Neuronal stem cell (in vitro differentiated cells): ENCODE measurements around the gene PMF1.

Experiments used
- DNase-seq: peaks from one replicate; pipeline ENCODE4 v3.0.0-alpha.2; 2013; ENCODE audit warnings: low spot score
- H2AFZ ChIP-seq: one replicate; pipeline ENCODE4 v1.6.1; 2013; ENCODE audit warnings: mild to moderate bottlenecking, low read length, inconsistent platforms
- H2AK5ac ChIP-seq: 2 replicates; pipeline ENCODE4 v1.6.1; 2013; ENCODE audit warnings: low read depth, mild to moderate bottlenecking, inconsistent platforms, low read length, moderate library complexity, mixed read lengths
- H2BK120ac ChIP-seq: 2 replicates; pipeline ENCODE4 v1.6.1; 2013; ENCODE audit warnings: low read depth, mild to moderate bottlenecking, inconsistent platforms, low read length, moderate library complexity, mixed read lengths
- H2BK12ac ChIP-seq: one replicate; pipeline ENCODE4 v1.6.1; 2013; ENCODE audit warnings: low read length, inconsistent platforms
- H2BK15ac ChIP-seq: 2 replicates; pipeline ENCODE4 v1.6.1; 2013; ENCODE audit warnings: mild to moderate bottlenecking, low read length, inconsistent platforms, mixed read lengths
- H2BK5ac ChIP-seq: one replicate; pipeline ENCODE4 v1.6.1; 2013; ENCODE audit warnings: inconsistent platforms, mild to moderate bottlenecking, low read length, moderate library complexity
- H3K14ac ChIP-seq: one replicate; pipeline ENCODE4 v1.6.1; 2013; ENCODE audit warnings: low read length, inconsistent platforms
- H3K18ac ChIP-seq: 2 replicates; pipeline ENCODE4 v1.6.1; 2013; ENCODE audit warnings: low read length, inconsistent platforms
- H3K23ac ChIP-seq: 2 replicates; pipeline ENCODE4 v1.6.1; 2013; ENCODE audit warnings: low read depth, mild to moderate bottlenecking, mixed read lengths, low read length, inconsistent platforms; ENCODE audit not compliant: poor library complexity
- H3K27ac ChIP-seq: replicated peaks from 3 replicates; pipeline ENCODE4 v1.5.1; 2013; ENCODE audit warnings: low read length, inconsistent platforms
- H3K27me3 ChIP-seq, 3 experiments: 2 replicates each; pipeline ENCODE4 v1.6.1; 2013; ENCODE audit warnings: low read length in 3 of 3, mild to moderate bottlenecking in 2 of 3, inconsistent platforms in 1 of 3, low read depth in 1 of 3, mixed read lengths in 1 of 3, moderate library complexity in 1 of 3; ENCODE audit not compliant: control insufficient read depth in 3 of 3, insufficient read depth in 3 of 3
- H3K36me3 ChIP-seq, 2 donors: replicated peaks in 1 of 2; 2 replicates each; pipeline ENCODE4 v1.6.1; 2013; ENCODE audit warnings: low read length in 2 of 2; ENCODE audit not compliant: control insufficient read depth in 2 of 2, insufficient read depth in 2 of 2
- H3K4ac ChIP-seq: 2 replicates; pipeline ENCODE4 v1.6.1; 2013; ENCODE audit warnings: inconsistent platforms, mild to moderate bottlenecking, low read length, moderate library complexity
- H3K4me1 ChIP-seq, 2 donors: 1 replicate in 1 of 2; 2 replicates in 1 of 2; pipeline ENCODE4 v1.6.1; 2013; ENCODE audit warnings: low read length in 2 of 2, low read depth in 1 of 2; ENCODE audit not compliant: control insufficient read depth in 2 of 2, insufficient read depth in 1 of 2
- H3K4me2 ChIP-seq: one replicate; pipeline ENCODE4 v1.6.1; 2013; ENCODE audit warnings: mild to moderate bottlenecking, low read length, inconsistent platforms; ENCODE audit not compliant: insufficient read depth, poor library complexity, severe bottlenecking
- H3K4me3 ChIP-seq, 2 donors: 2 replicates each; pipeline ENCODE4 v1.5.1; 2013; ENCODE audit warnings: low read length in 2 of 2, mild to moderate bottlenecking in 2 of 2, inconsistent platforms in 1 of 2, moderate library complexity in 1 of 2
- H3K79me1 ChIP-seq: one replicate; pipeline ENCODE4 v1.6.1; 2013; ENCODE audit warnings: low read depth, mild to moderate bottlenecking, inconsistent platforms, low read length, moderate library complexity
- H3K9ac ChIP-seq: one replicate; pipeline ENCODE4 v1.6.1; 2013; ENCODE audit warnings: mild to moderate bottlenecking, low read depth, low read length, inconsistent platforms; ENCODE audit not compliant: poor library complexity
- H3K9me3 ChIP-seq, 2 donors: replicated peaks in 1 of 2; 2 replicates each; pipeline versions ENCODE3 to v1.6.1; 2013; ENCODE audit warnings: low read length in 2 of 2, mild to moderate bottlenecking in 2 of 2, inconsistent platforms in 1 of 2, low read depth in 1 of 2, mixed read lengths in 1 of 2, moderate library complexity in 1 of 2; ENCODE audit not compliant: control insufficient read depth in 2 of 2, insufficient read depth in 1 of 2
- H4K8ac ChIP-seq: one replicate; pipeline ENCODE4 v1.6.1; 2013; ENCODE audit warnings: low read depth, mild to moderate bottlenecking, inconsistent platforms, low read length, moderate library complexity
- H4K91ac ChIP-seq: one replicate; pipeline ENCODE4 v1.6.1; 2013; ENCODE audit warnings: low read length, low read depth, mild to moderate bottlenecking, inconsistent platforms; ENCODE audit not compliant: poor library complexity
- WGBS, 2 donors: extraction: QIAGEN DNeasy Blood & Tissue Kit; methylation state at CpG; one replicate each; pipeline ENCODE4 v1.1.7; 2013; ENCODE audit warnings: missing lambda C conversion rate in 2 of 2, mixed read lengths in 1 of 2; ENCODE audit not compliant: insufficient read length in 2 of 2, insufficient replicate concordance in 1 of 2; ENCODE audit errors: extremely low coverage in 2 of 2; 5-methylcytosine and 5-hydroxymethylcytosine counted together

The PMF1 gene

GRCh38 chr1:156244126-156244525, 31.3 kb downstream of the PMF1 start:
- no peak overlapping the region for H3K4me2 ChIP-seq
- no peak overlapping the region for H4K8ac ChIP-seq
- H3K36me3 ChIP-seq: peaks cover 11 to 15% of the 10 kb centered on the region in 2 donors
- no peaks in the 10 kb centered on the region for H3K27me3 ChIP-seq
- no peak overlapping the region for H3K4me3 ChIP-seq
- H3K9ac ChIP-seq: peak overlapping the region; percentile 56
- H3K14ac ChIP-seq: peak overlapping the region; percentile 12
- H2BK120ac ChIP-seq: no peak overlapping the region
- peak overlapping the region; percentile 32 for H2BK12ac ChIP-seq
- no CpG with 5 or more reads among the region's 2 CpGs for WGBS, 2 donors
- H2BK15ac ChIP-seq: no peak overlapping the region
- H3K9me3 ChIP-seq: no peaks in the 10 kb centered on the region
- peak overlapping the region; percentile 67 for H3K23ac ChIP-seq
- H3K4me1 ChIP-seq: peaks cover 2 to 17% of the 10 kb centered on the region in 2 donors
- H2BK5ac ChIP-seq: no peak overlapping the region
- peak overlapping the region; percentile 66 for H3K18ac ChIP-seq
- no peak overlapping the region for H4K91ac ChIP-seq
- H3K27ac ChIP-seq: no peak overlapping the region
- no peak overlapping the region for H2AK5ac ChIP-seq
- no peak for DNase-seq
- no peak overlapping the region for H2AFZ ChIP-seq
- peaks cover 3% of the 10 kb centered on the region for H3K79me1 ChIP-seq
- H3K4ac ChIP-seq: no peak overlapping the region

- Histone ChIP-seq H3K27ac (no peak overlapping the region), H2BK5ac (no peak overlapping the region), H3K4me2 (no peak overlapping the region), H3K4ac (no peak overlapping the region), H3K4me3 (no peak overlapping the region), H2BK120ac (no peak overlapping the region), H4K8ac (no peak overlapping the region), H2AFZ (no peak overlapping the region), H3K9ac (no peak overlapping the region), H3K27me3 (no peaks in the 10 kb centered on the region), H4K91ac (no peak overlapping the region), H3K79me1 (peaks cover 3% of the 10 kb centered on the region), H2BK12ac (no peak overlapping the region), H2BK15ac (no peak overlapping the region), H3K23ac (no peak overlapping the region), H3K36me3 (peaks cover 7 to 15% of the 10 kb centered on the region in 2 donors), H3K14ac (no peak overlapping the region), H3K4me1 (peaks cover 2 to 17% of the 10 kb centered on the region in 2 donors), H2AK5ac (no peak overlapping the region), H3K18ac (no peak overlapping the region), H3K9me3 (no peaks in the 10 kb centered on the region)
- no peak for DNase-seq
- no CpG with 5 or more reads among the region's 17 CpGs for WGBS, 2 donors
Observed at GRCh38 chr1:156244712-156245111, 31.9 kb downstream of the PMF1 start.

GRCh38 chr1:156245451-156246232, 32.8 kb downstream of the PMF1 start:
- no peaks in the 10 kb centered on the region for H3K9me3 ChIP-seq
- H3K79me1 ChIP-seq: peaks cover 3% of the 10 kb centered on the region
- no peak overlapping the region for H3K4me3 ChIP-seq
- DNase-seq: no peak
- H2BK120ac ChIP-seq: no peak overlapping the region
- WGBS, 2 donors: no CpG with 5 or more reads among the region's 69 CpGs
- H3K27ac ChIP-seq: no peak overlapping the region
- peak overlapping the region; percentile 16 for H3K9ac ChIP-seq
- no peak overlapping the region for H2BK5ac ChIP-seq
- peak overlapping the region; percentile 46 for H2BK15ac ChIP-seq
- peaks cover 10 to 20% of the 10 kb centered on the region in 2 donors for H3K36me3 ChIP-seq
- H2AK5ac ChIP-seq: no peak overlapping the region
- H3K14ac ChIP-seq: peak overlapping the region; percentile 86
- H4K91ac ChIP-seq: no peak overlapping the region
- no peak overlapping the region for H2BK12ac ChIP-seq
- no peak overlapping the region for H4K8ac ChIP-seq
- no peaks in the 10 kb centered on the region for H3K27me3 ChIP-seq
- H3K18ac ChIP-seq: peak overlapping the region; percentile 40
- H3K4me1 ChIP-seq: peaks cover 2 to 17% of the 10 kb centered on the region in 2 donors
- no peak overlapping the region for H3K4ac ChIP-seq
- no peak overlapping the region for H3K4me2 ChIP-seq
- peak overlapping the region; percentile 90 for H3K23ac ChIP-seq
- no peak overlapping the region for H2AFZ ChIP-seq

GRCh38 chr1:156246241-156246780, 33.5 kb downstream of the PMF1 start:
- H3K9ac ChIP-seq: no peak overlapping the region
- H3K4ac ChIP-seq: no peak overlapping the region
- no peak overlapping the region for H2BK120ac ChIP-seq
- no CpG with 5 or more reads among the region's 10 CpGs for WGBS, 2 donors
- H3K79me1 ChIP-seq: peaks cover 3% of the 10 kb centered on the region
- DNase-seq: no peak
- peak overlapping the region; percentile 32 for H3K14ac ChIP-seq
- H3K23ac ChIP-seq: peak overlapping the region; percentile 75
- no peak overlapping the region for H2BK5ac ChIP-seq
- no peak overlapping the region for H2BK15ac ChIP-seq
- H3K9me3 ChIP-seq: no peaks in the 10 kb centered on the region
- no peak overlapping the region for H4K8ac ChIP-seq
- H3K4me3 ChIP-seq: no peak overlapping the region
- H2AFZ ChIP-seq: no peak overlapping the region
- H3K27ac ChIP-seq: peak overlapping the region; percentile 48
- H3K4me1 ChIP-seq: peaks cover 2 to 17% of the 10 kb centered on the region in 2 donors
- peaks cover 14 to 27% of the 10 kb centered on the region in 2 donors for H3K36me3 ChIP-seq
- no peak overlapping the region for H4K91ac ChIP-seq
- no peak overlapping the region for H3K4me2 ChIP-seq
- no peak overlapping the region for H3K18ac ChIP-seq
- H2BK12ac ChIP-seq: no peak overlapping the region
- no peaks in the 10 kb centered on the region for H3K27me3 ChIP-seq
- H2AK5ac ChIP-seq: peak overlapping the region; percentile 5
